GM21360 (cell line): ENCODE results near the gene PCNT.
A peak's percentile ranks its signal among the peaks of the same experiment; 100 is the strongest.
"Not testable (repeated sequence)": the region's sequence is repeated elsewhere in the genome, so short reads cannot be mapped to it uniquely, and the experiment has no call there.

ENCODE experiments used
- ATAC-seq: cut with Tn5 transposase; IDR thresholded peaks from one replicate; pipeline ENCODE4 v1.9.1; 2021; ENCODE audit warnings: mild to moderate bottlenecking, moderate library complexity; ENCODE audit not compliant: unreplicated experiment

Gene PCNT

GRCh38 chr21:46441331-46441730, 117.4 kb downstream of the PCNT start:
- ATAC-seq: no peak

- ATAC-seq: no peak
Observed at GRCh38 chr21:46441961-46442498, 118.1 kb downstream of the PCNT start.

- ATAC-seq: no peak
Observed at GRCh38 chr21:46442938-46443337, 119.0 kb downstream of the PCNT start.

GRCh38 chr21:46443910-46444309, 120.0 kb downstream of the PCNT start:
- ATAC-seq: no peak

GRCh38 chr21:46448108-46448507, 124.2 kb downstream of the PCNT start:
- no peak for ATAC-seq

GRCh38 chr21:46448855-46449254, 124.9 kb downstream of the PCNT start:
- ATAC-seq: not testable (repeated sequence)

GRCh38 chr21:46452710-46453109, 128.8 kb downstream of the PCNT start:
- ATAC-seq: no peak

- no peak for ATAC-seq
Observed at GRCh38 chr21:46454142-46454541, 130.2 kb downstream of the PCNT start.

- no peak for ATAC-seq
Observed at GRCh38 chr21:46454634-46455390, 130.9 kb downstream of the PCNT start.

GRCh38 chr21:46455575-46456385, 131.8 kb downstream of the PCNT start:
- no peak for ATAC-seq

GRCh38 chr21:46456750-46457149, 132.8 kb downstream of the PCNT start:
- no peak for ATAC-seq

GRCh38 chr21:46457801-46458314, 133.9 kb downstream of the PCNT start:
- peak; percentile 12 for ATAC-seq

GRCh38 chr21:46458315-46459023, 134.5 kb downstream of the PCNT start, which contains the start of gene DIP2A:
TSS of gene DIP2A (plus strand) at chr21:46458891. CDS start at chr21:46459132, 241 bp downstream.
- ATAC-seq: peak; percentile 86

- ATAC-seq: no peak
Observed at GRCh38 chr21:46459024-46459355, 135.0 kb downstream of the PCNT start.

GRCh38 chr21:46459356-46460112, 135.6 kb downstream of the PCNT start:
- no peak for ATAC-seq

- ATAC-seq: no peak
Observed at GRCh38 chr21:46461909-46462308, 138.0 kb downstream of the PCNT start.

- ATAC-seq: not testable (repeated sequence)
Observed at GRCh38 chr21:46465153-46465552, 141.2 kb downstream of the PCNT start.

GRCh38 chr21:46465651-46466050, 141.7 kb downstream of the PCNT start:
- no peak for ATAC-seq

- ATAC-seq: no peak
Observed at GRCh38 chr21:46468108-46468774, 144.3 kb downstream of the PCNT start.

- no peak for ATAC-seq
Observed at GRCh38 chr21:46469275-46469674, 145.3 kb downstream of the PCNT start.
